ENCODE results near the gene TMEM245. TPM values are rescaled to one million over a fixed set of nuclear protein-coding genes. Genes with fewer than 3 reads are reported as not detected.

TMEM245 gene
- total RNA-seq, 2 donors from 2014 or later, result 76.5 to 95.4 TPM

GRCh38 chr9:109087795-109088194 is 32.0 kb downstream of the TMEM245 start:
- TF ChIP-seq CTCF (IDR thresholded peaks at IDR 0.05), result no peak
- Histone ChIP-seq H3K4me1 (ENCODE audit: control insufficient read depth in 1 of 2, low read depth in 2 of 2) (peaks cover 0 to 4% of the 10 kb centered on the region in 2 donors), H3K27ac (no peak overlapping the region), H3K27me3 (replicated peaks; ENCODE audit: insufficient read depth) (no peaks in the 10 kb centered on the region), H3K9me3 (no peaks in the 10 kb centered on the region), H3K36me3 (peaks cover 32% of the 10 kb centered on the region), H3K4me3 (no peak overlapping the region)
- no peak for DNase-seq (ENCODE audit: low spot score)
- no peak for ATAC-seq (ENCODE audit: insufficient number of reproducible peaks, low FRiP score, low read depth)

- H3K4me1 ChIP-seq (ENCODE audit: control insufficient read depth in 1 of 2, low read depth in 2 of 2), result no peaks in the 10 kb centered on the region
- no peak overlapping the region for H3K27ac ChIP-seq
- ATAC-seq (ENCODE audit: insufficient number of reproducible peaks, low FRiP score, low read depth) (no peak), DNase-seq (ENCODE audit: low spot score) (no peak)
- TF ChIP-seq CTCF (IDR thresholded peaks at IDR 0.05), result no peak
- H3K4me3 ChIP-seq, result no peak overlapping the region
- H3K27me3 ChIP-seq (replicated peaks; ENCODE audit: insufficient read depth), result no peaks in the 10 kb centered on the region
- H3K36me3 ChIP-seq, result peaks cover 27% of the 10 kb centered on the region
- H3K9me3 ChIP-seq, result no peaks in the 10 kb centered on the region
Measured at GRCh38 chr9:109086221-109086620, 33.5 kb downstream of the TMEM245 start.

- Histone ChIP-seq H3K36me3 (peaks cover 26% of the 10 kb centered on the region), H3K4me3 (no peak overlapping the region), H3K27me3 (replicated peaks; ENCODE audit: insufficient read depth) (no peaks in the 10 kb centered on the region), H3K27ac (no peak overlapping the region), H3K4me1 (ENCODE audit: control insufficient read depth in 1 of 2, low read depth in 2 of 2) (no peaks in the 10 kb centered on the region), H3K9me3 (no peaks in the 10 kb centered on the region)
- DNase-seq (ENCODE audit: low spot score) (no peak), ATAC-seq (ENCODE audit: insufficient number of reproducible peaks, low FRiP score, low read depth) (no peak)
- TF ChIP-seq CTCF (IDR thresholded peaks at IDR 0.05), result no peak
Measured at GRCh38 chr9:109085510-109085909, 34.2 kb downstream of the TMEM245 start.

- H3K36me3 ChIP-seq, result peaks cover 19% of the 10 kb centered on the region
- TF ChIP-seq CTCF (IDR thresholded peaks at IDR 0.05), result no peak
- no peaks in the 10 kb centered on the region for H3K27me3 ChIP-seq (replicated peaks; ENCODE audit: insufficient read depth)
- H3K4me1 ChIP-seq (ENCODE audit: control insufficient read depth in 1 of 2, low read depth in 2 of 2), result no peaks in the 10 kb centered on the region
- no peak for DNase-seq (ENCODE audit: low spot score)
- no peak overlapping the region for H3K27ac ChIP-seq
- H3K4me3 ChIP-seq, result no peak overlapping the region
- no peaks in the 10 kb centered on the region for H3K9me3 ChIP-seq
- no peak for ATAC-seq (ENCODE audit: insufficient number of reproducible peaks, low FRiP score, low read depth)
Measured at GRCh38 chr9:109083813-109084405, 35.8 kb downstream of the TMEM245 start.

- H3K4me3 ChIP-seq, result no peak overlapping the region
- no peaks in the 10 kb centered on the region for H3K27me3 ChIP-seq (replicated peaks; ENCODE audit: insufficient read depth)
- DNase-seq (ENCODE audit: low spot score) (no peak), ATAC-seq (ENCODE audit: insufficient number of reproducible peaks, low FRiP score, low read depth) (no peak)
- no peak overlapping the region for H3K27ac ChIP-seq
- peaks cover 22% of the 10 kb centered on the region for H3K36me3 ChIP-seq
- no peaks in the 10 kb centered on the region for H3K9me3 ChIP-seq
- H3K4me1 ChIP-seq (ENCODE audit: control insufficient read depth in 1 of 2, low read depth in 2 of 2), result no peaks in the 10 kb centered on the region
- no peak for TF ChIP-seq CTCF (IDR thresholded peaks at IDR 0.05)
Measured at GRCh38 chr9:109083141-109083540, 36.6 kb downstream of the TMEM245 start.

Measured in thoracic aorta (tissue), 2 donors.